Right ventricle myocardium inferior (tissue), 1 donor: ENCODE results near the gene SYT5. TPM values are rescaled to one million over a fixed set of nuclear protein-coding genes. Genes with fewer than 3 reads are reported as not detected.
"Not testable (repeated sequence)": the region's sequence is repeated elsewhere in the genome, so short reads cannot be mapped to it uniquely, and the experiment has no call there.

ENCODE experiments used
- ATAC-seq: fragments of 200-7000 bp; cut with Tn5 transposase; one replicate; pipeline ENCODE4 v1.9.1; 2020; ENCODE audit warnings: mild to moderate bottlenecking, moderate library complexity
- DNase-seq: peaks from one replicate; pipeline ENCODE4 v3.0.0; 2021; ENCODE audit errors: missing footprints
- intact Hi-C: fragments of 100-400 bp; cut with DNase I; formaldehyde crosslinking; loops from one replicate; pipeline ENCODE4 v1.11.0; 2022
- long read RNA-seq: library from polyadenylated mRNA; unstranded; transcript quantifications from one replicate; pipeline ENCODE4 v2.0.0, GENCODE V29; 2021
- total RNA-seq: library from RNA; stranded (reverse); fragmentation: NEBNext Ultra II Directional; extraction: Animal tissue kit (Norgen Biotek cat#: 25700); gene quantifications from one replicate; pipeline ENCODE4 v1.2.1, GENCODE V29; 2021
- donor health status: DM: no; HTN: yes; CAD: no; lungs with severe emphysema.

The SYT5 gene
- not detected for total RNA-seq
- long read RNA-seq, result 0 reads

- intact Hi-C loops, result no loop called here
- DNase-seq (no peak), ATAC-seq (peak; percentile 61)
Measured at GRCh38 chr19:55179606-55180484, at the start of gene SYT5. SYT5 (minus strand) TSS chr19:55180289; CDS start chr19:55179041, 1,248 bp downstream.

GRCh38 chr19:55229789-55230182, 49.7 kb upstream of the SYT5 start:
- DNase-seq, result no peak
- intact Hi-C loops, result no loop called here
- ATAC-seq, result no peak

- intact Hi-C loops, result no loop called here
- no peak for ATAC-seq
- no peak for DNase-seq
Measured at GRCh38 chr19:55229145-55229788, 49.2 kb upstream of the SYT5 start.

- intact Hi-C loops, result no loop called here
- ATAC-seq (no peak), DNase-seq (no peak)
Measured at GRCh38 chr19:55228403-55229031, 48.4 kb upstream of the SYT5 start, which contains the start of gene TMEM86B. TMEM86B (minus strand) TSS chr19:55228763; CDS start chr19:55228741, 22 bp downstream.

- DNase-seq (no peak), ATAC-seq (peak; percentile 84)
- intact Hi-C loops, result no loop called here
Measured at GRCh38 chr19:55228015-55228391, 47.9 kb upstream of the SYT5 start.

- peak; percentile 12 for ATAC-seq
- DNase-seq, result no peak
- intact Hi-C loops, result no loop called here
Measured at GRCh38 chr19:55227241-55228014, 47.3 kb upstream of the SYT5 start.

GRCh38 chr19:55226788-55227187, 46.7 kb upstream of the SYT5 start:
- no peak for ATAC-seq
- no peak for DNase-seq
- intact Hi-C loops, result no loop called here

- no peak for DNase-seq
- intact Hi-C loops, result no loop called here
- no peak for ATAC-seq
Measured at GRCh38 chr19:55226273-55226672, 46.2 kb upstream of the SYT5 start.

- ATAC-seq (no peak), DNase-seq (no peak)
- intact Hi-C loops, result no loop called here
Measured at GRCh38 chr19:55225415-55225958, 45.4 kb upstream of the SYT5 start.

GRCh38 chr19:55224679-55225414, 44.8 kb upstream of the SYT5 start:
- intact Hi-C loops, ATAC-seq, DNase-seq: not testable (repeated sequence)

GRCh38 chr19:55224038-55224665, 44.1 kb upstream of the SYT5 start:
- DNase-seq, result no peak
- no peak for ATAC-seq
- intact Hi-C loops, result no loop called here

- intact Hi-C loops, result no loop called here
- no peak for ATAC-seq
- DNase-seq, result no peak
Measured at GRCh38 chr19:55223291-55224037, 43.4 kb upstream of the SYT5 start.

GRCh38 chr19:55220525-55220924, 40.4 kb upstream of the SYT5 start:
- ATAC-seq (no peak), DNase-seq (no peak)
- intact Hi-C loops, result no loop called here

GRCh38 chr19:55216461-55217198, 36.5 kb upstream of the SYT5 start:
- ATAC-seq, result peak; percentile 89
- intact Hi-C loops, result no loop called here
- DNase-seq, result peak; percentile 88

- DNase-seq (no peak), ATAC-seq (no peak)
- intact Hi-C loops, result no loop called here
Measured at GRCh38 chr19:55213547-55213946, 33.5 kb upstream of the SYT5 start.

GRCh38 chr19:55212447-55212846, 32.4 kb upstream of the SYT5 start:
- no peak for ATAC-seq
- intact Hi-C loops, result no loop called here
- DNase-seq, result no peak
